ENCODE measurements around the gene RBPMS2.
"Not testable (repeated sequence)": the region's sequence is repeated elsewhere in the genome, so short reads cannot be mapped to it uniquely, and the experiment has no call there.

GRCh38 chr15:64798905-64799304, 23.5 kb upstream of the RBPMS2 start:
- not testable (repeated sequence) for TF ChIP-seq CTCF (optimal IDR thresholded peaks at IDR 0.05 in 1 of 3, IDR thresholded peaks at IDR 0.05 in 1 of 3, conservative IDR thresholded peaks at IDR 0.05 in 1 of 3; ENCODE audit: extremely low read depth in 1 of 3, insufficient read depth in 2 of 3, low read length in 3 of 3); EZH2 (IDR thresholded peaks at IDR 0.05; ENCODE audit: low read length)

Measured in keratinocyte (primary cell).